ENCODE data around the gene FFAR1.

Gene FFAR1

GRCh38 chr19:35314031-35314430 is 33.7 kb upstream of the FFAR1 start:
- CTCF ChIA-PET = no interaction called here
- no peak for DNase-seq (ENCODE audit: extremely low spot score)
- TF ChIP-seq FOXK2 (IDR thresholded peaks at IDR 0.05) = no peak
- no peak for TF ChIP-seq HDGF (IDR thresholded peaks at IDR 0.05; ENCODE audit: borderline replicate concordance)
- TF ChIP-seq, protein P1, sequence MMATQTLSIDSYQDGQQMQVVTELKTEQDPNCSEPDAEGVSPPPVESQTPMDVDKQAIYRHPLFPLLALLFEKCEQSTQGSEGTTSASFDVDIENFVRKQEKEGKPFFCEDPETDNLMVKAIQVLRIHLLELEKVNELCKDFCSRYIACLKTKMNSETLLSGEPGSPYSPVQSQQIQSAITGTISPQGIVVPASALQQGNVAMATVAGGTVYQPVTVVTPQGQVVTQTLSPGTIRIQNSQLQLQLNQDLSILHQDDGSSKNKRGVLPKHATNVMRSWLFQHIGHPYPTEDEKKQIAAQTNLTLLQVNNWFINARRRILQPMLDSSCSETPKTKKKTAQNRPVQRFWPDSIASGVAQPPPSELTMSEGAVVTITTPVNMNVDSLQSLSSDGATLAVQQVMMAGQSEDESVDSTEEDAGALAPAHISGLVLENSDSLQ (IDR thresholded peaks at IDR 0.05) = no peak
- no peak for TF ChIP-seq FOXA1 (IDR thresholded peaks at IDR 0.05)
- no peak for TF ChIP-seq L3MBTL2 (conservative IDR thresholded peaks at IDR 0.05)
- TF ChIP-seq FOXM1 (IDR thresholded peaks at IDR 0.05; ENCODE audit: borderline replicate concordance) = no peak
- TF ChIP-seq BHLHE40 (IDR thresholded peaks at IDR 0.05; ENCODE audit: borderline replicate concordance) = no peak
- no peak for TF ChIP-seq SUZ12 (IDR thresholded peaks at IDR 0.05)
- no peak for TF ChIP-seq NFRKB (IDR thresholded peaks at IDR 0.05)
- POLR2A ChIA-PET = no interaction called here

- no peak for TF ChIP-seq CTBP1 (IDR thresholded peaks at IDR 0.05; ENCODE audit: borderline replicate concordance)
- CTCF ChIA-PET = no interaction called here
- POLR2A ChIA-PET = no interaction called here
- no peak for DNase-seq (ENCODE audit: extremely low spot score)
Observed at GRCh38 chr19:35314858-35315470, 32.7 kb upstream of the FFAR1 start.

DNA sequence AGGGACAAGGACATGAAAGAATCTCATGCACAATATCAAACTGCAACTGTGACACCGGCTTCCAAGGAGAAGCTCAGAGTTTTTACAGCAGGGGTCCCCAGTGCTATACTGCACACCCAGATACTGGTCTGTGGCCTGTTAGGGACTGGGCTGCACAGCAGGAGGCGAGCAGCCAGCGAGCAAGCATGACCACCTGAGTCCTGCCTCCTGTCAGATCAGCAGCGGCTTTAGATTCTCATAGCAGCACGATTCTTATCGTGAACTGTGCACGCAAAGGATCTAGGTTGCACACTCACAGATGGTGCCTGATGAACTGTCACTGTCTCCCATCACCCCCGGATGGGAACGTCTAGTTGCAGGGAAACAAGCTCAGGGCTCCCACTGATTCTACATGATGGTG is 31.8 kb upstream of the FFAR1 start:
- DNase-seq (ENCODE audit: extremely low spot score) = no peak
- ChIA-PET CTCF (no interaction called here), POLR2A (no interaction called here)
- TF ChIP-seq BHLHE40 (IDR thresholded peaks at IDR 0.05; ENCODE audit: borderline replicate concordance) = no peak
- no peak for TF ChIP-seq ELF4 (IDR thresholded peaks at IDR 0.05)
- TF ChIP-seq SUZ12 (IDR thresholded peaks at IDR 0.05) = no peak
- no peak for TF ChIP-seq FOXK2 (IDR thresholded peaks at IDR 0.05)
- no peak for TF ChIP-seq TARDBP (IDR thresholded peaks at IDR 0.05)
- TF ChIP-seq, protein P1 (IDR thresholded peaks at IDR 0.05) = no peak
- TF ChIP-seq ARNT (IDR thresholded peaks at IDR 0.05) = no peak
- TF ChIP-seq SP1 (IDR thresholded peaks at IDR 0.05) = no peak
- no peak for TF ChIP-seq HDGF (IDR thresholded peaks at IDR 0.05; ENCODE audit: borderline replicate concordance)
- TF ChIP-seq L3MBTL2 (conservative IDR thresholded peaks at IDR 0.05) = no peak
- TF ChIP-seq FOXM1 (IDR thresholded peaks at IDR 0.05; ENCODE audit: borderline replicate concordance) = no peak
- TF ChIP-seq LEF1 (IDR thresholded peaks at IDR 0.05; ENCODE audit: borderline replicate concordance) = no peak
- TF ChIP-seq NFRKB (IDR thresholded peaks at IDR 0.05) = no peak
- TF ChIP-seq FOXA1 (IDR thresholded peaks at IDR 0.05) = no peak
- no peak for TF ChIP-seq CTBP1 (IDR thresholded peaks at IDR 0.05; ENCODE audit: borderline replicate concordance)
- no peak for TF ChIP-seq ZNF384 (IDR thresholded peaks at IDR 0.05)

GRCh38 chr19:35316560-35316959 is 31.1 kb upstream of the FFAR1 start:
- TF ChIP-seq, protein P1 (IDR thresholded peaks at IDR 0.05) = no peak
- TF ChIP-seq LEF1 (IDR thresholded peaks at IDR 0.05; ENCODE audit: borderline replicate concordance) = no peak
- TF ChIP-seq ARNT (IDR thresholded peaks at IDR 0.05) = no peak
- TF ChIP-seq HDGF (IDR thresholded peaks at IDR 0.05; ENCODE audit: borderline replicate concordance) = no peak
- no peak for TF ChIP-seq SP1 (IDR thresholded peaks at IDR 0.05)
- no peak for TF ChIP-seq TARDBP (IDR thresholded peaks at IDR 0.05)
- TF ChIP-seq FOXA1 (IDR thresholded peaks at IDR 0.05) = no peak
- no peak for TF ChIP-seq L3MBTL2 (conservative IDR thresholded peaks at IDR 0.05)
- no peak for TF ChIP-seq ZNF384 (IDR thresholded peaks at IDR 0.05)
- no peak for TF ChIP-seq ELF4 (IDR thresholded peaks at IDR 0.05)
- no peak for TF ChIP-seq CTBP1 (IDR thresholded peaks at IDR 0.05; ENCODE audit: borderline replicate concordance)
- no peak for TF ChIP-seq SUZ12 (IDR thresholded peaks at IDR 0.05)
- no peak for TF ChIP-seq FOXM1 (IDR thresholded peaks at IDR 0.05; ENCODE audit: borderline replicate concordance)
- no peak for TF ChIP-seq BHLHE40 (IDR thresholded peaks at IDR 0.05; ENCODE audit: borderline replicate concordance)
- TF ChIP-seq FOXK2 (IDR thresholded peaks at IDR 0.05) = no peak
- no peak for TF ChIP-seq NFRKB (IDR thresholded peaks at IDR 0.05)
- ChIA-PET CTCF (no interaction called here), POLR2A (no interaction called here)
- DNase-seq (ENCODE audit: extremely low spot score) = no peak

DNA sequence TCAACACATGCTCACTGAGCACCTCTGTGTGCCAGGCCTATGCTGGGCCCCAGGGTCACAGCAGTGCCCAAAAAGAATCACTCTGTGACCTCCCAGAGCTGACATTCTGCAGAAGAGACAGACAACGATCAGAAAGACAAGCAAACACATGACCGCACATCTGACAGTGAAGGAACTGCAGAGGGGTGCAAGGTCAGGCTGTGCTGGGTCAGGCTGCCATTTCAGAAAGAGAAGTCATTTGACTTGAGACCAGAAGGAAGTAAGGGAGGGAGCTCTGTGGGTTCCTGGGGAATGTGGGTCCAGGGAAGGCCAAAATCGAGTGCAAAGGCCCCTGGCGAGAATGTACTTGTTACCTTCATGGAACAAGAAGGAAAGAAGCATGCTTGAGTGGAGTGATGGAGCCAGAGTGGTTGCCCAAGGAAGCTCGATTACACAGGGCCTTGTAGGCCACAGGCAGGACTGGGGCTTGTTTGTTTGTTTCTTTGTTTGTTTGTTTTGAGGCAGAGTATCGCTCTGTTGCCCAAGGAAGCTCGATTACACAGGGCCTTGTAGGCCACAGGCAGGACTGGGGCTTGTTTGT is 30.1 kb upstream of the FFAR1 start:
- DNase-seq (ENCODE audit: extremely low spot score) = no peak
- ChIA-PET CTCF (no interaction called here), POLR2A (no interaction called here)
- TF ChIP-seq L3MBTL2 (conservative IDR thresholded peaks at IDR 0.05) = no peak
- no peak for TF ChIP-seq BHLHE40 (IDR thresholded peaks at IDR 0.05; ENCODE audit: borderline replicate concordance)
- TF ChIP-seq ARNT (IDR thresholded peaks at IDR 0.05) = no peak
- no peak for TF ChIP-seq NFRKB (IDR thresholded peaks at IDR 0.05)

DNA sequence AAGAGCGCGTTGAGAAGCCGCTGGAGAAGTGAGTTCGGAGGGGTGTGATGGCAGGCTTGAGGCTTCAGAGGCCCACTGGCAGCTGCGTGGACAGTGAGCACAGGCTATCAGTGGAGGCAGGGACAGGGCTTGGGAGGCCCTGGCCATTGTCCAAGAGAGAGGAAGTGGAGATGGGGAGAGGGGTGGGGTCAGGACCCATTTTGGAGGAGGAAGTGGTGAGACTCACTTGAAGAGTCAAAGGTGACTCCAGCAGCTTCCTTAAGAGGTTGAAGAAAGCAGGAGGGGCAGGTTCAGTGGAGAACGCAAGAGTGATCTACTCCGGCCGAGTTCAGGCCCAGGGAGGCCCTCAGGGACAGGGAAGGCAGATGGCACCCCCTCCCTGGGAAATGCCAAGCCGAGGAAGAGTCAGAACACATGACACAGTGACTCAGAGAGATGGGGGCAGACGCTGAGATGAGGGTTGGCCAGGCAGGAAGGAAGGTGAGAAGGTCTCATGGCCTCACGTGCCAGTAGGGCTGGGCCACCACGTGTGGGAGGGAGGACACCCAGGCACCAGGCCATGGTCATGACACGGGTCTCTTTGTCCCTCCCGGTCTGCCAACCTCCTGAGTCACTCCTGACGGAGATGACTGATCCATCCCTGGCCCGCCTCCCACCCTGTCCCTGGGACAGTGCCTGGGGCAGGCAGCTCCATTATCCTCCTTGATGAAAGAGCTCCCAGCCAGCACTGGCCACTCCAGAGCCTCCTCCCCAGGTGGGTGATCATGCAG is 28.8 kb upstream of the FFAR1 start:
- POLR2A ChIA-PET = no interaction called here
- CTCF ChIA-PET = no interaction called here
- no peak for TF ChIP-seq BHLHE40 (IDR thresholded peaks at IDR 0.05; ENCODE audit: borderline replicate concordance)
- TF ChIP-seq SP1 (IDR thresholded peaks at IDR 0.05) = no peak
- no peak for TF ChIP-seq FOXA1 (IDR thresholded peaks at IDR 0.05)
- TF ChIP-seq FOXK2 (IDR thresholded peaks at IDR 0.05) = no peak
- TF ChIP-seq ARNT (IDR thresholded peaks at IDR 0.05) = no peak
- TF ChIP-seq L3MBTL2 (conservative IDR thresholded peaks at IDR 0.05) = no peak
- no peak for TF ChIP-seq TARDBP (IDR thresholded peaks at IDR 0.05)
- no peak for TF ChIP-seq ZNF384 (IDR thresholded peaks at IDR 0.05)
- no peak for TF ChIP-seq ELF4 (IDR thresholded peaks at IDR 0.05)
- no peak for TF ChIP-seq SUZ12 (IDR thresholded peaks at IDR 0.05)
- TF ChIP-seq NFRKB (IDR thresholded peaks at IDR 0.05) = no peak
- TF ChIP-seq LEF1 (IDR thresholded peaks at IDR 0.05; ENCODE audit: borderline replicate concordance) = no peak
- no peak for DNase-seq (ENCODE audit: extremely low spot score)
